Neural cell (in vitro differentiated cells): ENCODE measurements around the gene MDFIC. TPM values are rescaled to one million over a fixed set of nuclear protein-coding genes. Genes with fewer than 3 reads are reported as not detected.

Experiments used
- H2AFZ ChIP-seq: fragments of 200-600, 300-800 bp; sonication (generic), shearing (Covaris generic); 2 replicates; pipeline ENCODE4 v1.6.0; 2014; ENCODE audit warnings: low read depth, mild to moderate bottlenecking, antibody characterized with exemption, low read length, moderate library complexity
- H3F3A ChIP-seq: fragments of 200-600 bp; shearing (Covaris generic); 2 replicates; pipeline ENCODE4 v1.6.1; 2016; ENCODE audit warnings: mild to moderate bottlenecking, moderate library complexity, mixed read lengths, antibody characterized with exemption, low read length; ENCODE audit not compliant: insufficient read depth, poor library complexity, severe bottlenecking
- H3K27ac ChIP-seq: fragments of 200-600, 300-800 bp; sonication (generic), shearing (Covaris generic); 2 replicates; pipeline ENCODE4 v1.5.1; 2014; ENCODE audit warnings: mild to moderate bottlenecking, low read length, moderate library complexity
- H3K27me3 ChIP-seq: fragments of 300-800, 200-600 bp; sonication (generic), shearing (Covaris generic); 2 replicates; pipeline ENCODE4 v1.6.0; 2014; ENCODE audit warnings: mild to moderate bottlenecking, low read depth, low read length, moderate library complexity; ENCODE audit not compliant: insufficient read depth
- H3K36me3 ChIP-seq: fragments of 300-800, 200-600 bp; sonication (generic), shearing (Covaris generic); 2 replicates; pipeline ENCODE4 v1.5.1; 2014; ENCODE audit warnings: mild to moderate bottlenecking, antibody characterized with exemption, low read length, moderate library complexity; ENCODE audit not compliant: insufficient read depth
- H3K4me2 ChIP-seq: fragments of 300-800, 200-600 bp; sonication (generic), shearing (Covaris generic); 2 replicates; pipeline ENCODE4 v1.6.0; 2014; ENCODE audit warnings: mild to moderate bottlenecking, low read length
- H3K4me3 ChIP-seq: fragments of 300-800, 200-600 bp; sonication (generic), shearing (Covaris generic); 2 replicates; pipeline ENCODE4 v1.5.1; 2014; ENCODE audit warnings: mild to moderate bottlenecking, low read length, moderate library complexity
- H3K79me2 ChIP-seq: fragments of 200-600 bp; shearing (Covaris generic); replicated peaks from 2 replicates; pipeline ENCODE4 v1.6.0; 2014; ENCODE audit warnings: mild to moderate bottlenecking, low read length, moderate library complexity; ENCODE audit not compliant: insufficient read depth
- H3K9ac ChIP-seq: fragments of 300-800, 200-600 bp; sonication (generic), shearing (Covaris generic); 2 replicates; pipeline ENCODE4 v1.6.1; 2016; ENCODE audit warnings: mild to moderate bottlenecking, low read length, mixed read lengths
- H3K9me2 ChIP-seq: fragments of 200-600 bp; shearing (Covaris generic); 2 replicates; pipeline ENCODE4 v1.6.1; 2016; ENCODE audit warnings: mild to moderate bottlenecking, low read length, mixed read lengths; ENCODE audit not compliant: insufficient read depth
- H3K9me3 ChIP-seq: fragments of 200-600, 300-800 bp; sonication (generic), shearing (Covaris generic); 2 replicates; pipeline ENCODE4 v1.6.1; 2016; ENCODE audit warnings: mild to moderate bottlenecking, mixed run types, low read length, moderate library complexity, mixed read lengths
- H4K20me1 ChIP-seq: fragments of 200-600 bp; shearing (Covaris generic); 2 replicates; pipeline ENCODE4 v1.6.1; 2016; ENCODE audit warnings: mild to moderate bottlenecking, mixed run types; ENCODE audit not compliant: insufficient read depth
- CTCF ChIP-seq: fragments of 450-650 bp; IDR thresholded peaks from 2 replicates; pipeline ENCODE4 v1.5.1; 2014; ENCODE audit warnings: antibody characterized with exemption, mild to moderate bottlenecking, moderate library complexity; ENCODE audit not compliant: poor library complexity, severe bottlenecking
- EP300 ChIP-seq: fragments of 450-650 bp; conservative IDR thresholded peaks from 2 replicates; pipeline ENCODE4 v1.6.1; 2014; ENCODE audit warnings: antibody characterized with exemption, mild to moderate bottlenecking, moderate library complexity; ENCODE audit not compliant: poor library complexity, severe bottlenecking
- EZH2 ChIP-seq: fragments of 200-600, 300-800 bp; shearing (Covaris generic), sonication (generic); IDR thresholded peaks from 2 replicates; pipeline ENCODE4 v1.6.1; 2014; ENCODE audit warnings: antibody characterized with exemption, low read length, borderline replicate concordance, mild to moderate bottlenecking; ENCODE audit not compliant: insufficient read depth, poor library complexity, severe bottlenecking
- MXI1 ChIP-seq: fragments of 450-650 bp; conservative IDR thresholded peaks from 2 replicates; pipeline ENCODE4 v1.6.1; 2014; ENCODE audit warnings: antibody characterized with exemption, mild to moderate bottlenecking; ENCODE audit not compliant: poor library complexity, severe bottlenecking
- POLR2AphosphoS5 ChIP-seq: IDR thresholded peaks from 2 replicates; pipeline ENCODE4 v1.6.1; 2012
- RAD21 ChIP-seq: fragments of 450-650 bp; conservative IDR thresholded peaks from 2 replicates; pipeline ENCODE4 v1.6.1; 2014; ENCODE audit warnings: antibody characterized with exemption, mild to moderate bottlenecking, moderate library complexity
- REST ChIP-seq: IDR thresholded peaks from 2 replicates; pipeline ENCODE4 v1.6.1; 2012; ENCODE audit warnings: borderline replicate concordance
- SMC3 ChIP-seq: fragments of 450-650 bp; conservative IDR thresholded peaks from 2 replicates; pipeline ENCODE4 v1.6.1; 2014; ENCODE audit warnings: antibody characterized with exemption, mild to moderate bottlenecking, moderate library complexity; ENCODE audit not compliant: poor library complexity
- TAF1 ChIP-seq: IDR thresholded peaks from 2 replicates; pipeline ENCODE4 v1.6.1; 2012; ENCODE audit warnings: low read depth
- polyA plus RNA-seq: library from polyadenylated mRNA; depleted of rRNA; stranded (reverse); fragments of >200 nt; gene quantifications from 2 replicates; pipeline ENCODE4 v1.2.3, GENCODE V29; 2014

Gene MDFIC
- polyA plus RNA-seq, 1 donor from 2014 or later = 0.85 TPM

GRCh38 chr7:114900127-114900526, 21.8 kb upstream of the MDFIC start:
- H3K9me2 ChIP-seq = no peaks in the 10 kb centered on the region

GRCh38 chr7:114901771-114902170, 20.1 kb upstream of the MDFIC start:
- Histone ChIP-seq H3F3A (no peaks in the 10 kb centered on the region), H3K36me3 (no peaks in the 10 kb centered on the region), H2AFZ (no peak overlapping the region)
- TF ChIP-seq SMC3 (no peak), EP300 (no peak), REST (no peak), MXI1 (no peak), EZH2 (no peak), CTCF (no peak)

More at GRCh38 chr7:114900127-114900526, 21.8 kb upstream of the MDFIC start:
- H3K27me3 ChIP-seq = no peaks in the 10 kb centered on the region
- H3K9me3 ChIP-seq = no peaks in the 10 kb centered on the region
- H3F3A ChIP-seq = no peaks in the 10 kb centered on the region
- no peak overlapping the region for H3K4me3 ChIP-seq
- H3K79me2 ChIP-seq = no peaks in the 10 kb centered on the region
- H3K9ac ChIP-seq = no peak overlapping the region
- H4K20me1 ChIP-seq = no peaks in the 10 kb centered on the region
- H3K4me2 ChIP-seq = no peak overlapping the region
- no peak overlapping the region for H2AFZ ChIP-seq
- H3K36me3 ChIP-seq = no peaks in the 10 kb centered on the region
- TF ChIP-seq TAF1 = no peak
- no peak for TF ChIP-seq POLR2AphosphoS5
- no peak for TF ChIP-seq CTCF
- no peak for TF ChIP-seq EP300
- TF ChIP-seq MXI1 = no peak
- no peak for TF ChIP-seq REST
- TF ChIP-seq RAD21 = no peak
- TF ChIP-seq EZH2 = no peak
- TF ChIP-seq SMC3 = no peak
- H3K27ac ChIP-seq = no peak overlapping the region

More at GRCh38 chr7:114901771-114902170, 20.1 kb upstream of the MDFIC start:
- H3K27ac ChIP-seq = no peak overlapping the region
- H3K27me3 ChIP-seq = no peaks in the 10 kb centered on the region
- no peak overlapping the region for H3K4me2 ChIP-seq
- no peaks in the 10 kb centered on the region for H4K20me1 ChIP-seq
- no peak overlapping the region for H3K4me3 ChIP-seq
- no peaks in the 10 kb centered on the region for H3K79me2 ChIP-seq
- H3K9me2 ChIP-seq = no peaks in the 10 kb centered on the region
- no peak overlapping the region for H3K9ac ChIP-seq
- H3K9me3 ChIP-seq = no peaks in the 10 kb centered on the region
